GM23248 (cell line): Measurements from ENCODE around the gene CDHR1.

Source experiments
- EZH2 ChIP-seq: fragments of 200-600 bp; sonication (generic); IDR thresholded peaks from 2 replicates; pipeline ENCODE4 v1.6.1; 2018; ENCODE audit warnings: antibody characterized with exemption, mild to moderate bottlenecking; ENCODE audit not compliant: insufficient read depth, poor library complexity, severe bottlenecking
- EZH2phosphoT487 ChIP-seq: fragments of 200-600 bp; sonication (generic); IDR thresholded peaks from 2 replicates; pipeline ENCODE4 v1.6.1; 2018; ENCODE audit warnings: antibody characterized with exemption, moderate library complexity, mild to moderate bottlenecking, low read depth; ENCODE audit not compliant: insufficient read depth

DNA sequence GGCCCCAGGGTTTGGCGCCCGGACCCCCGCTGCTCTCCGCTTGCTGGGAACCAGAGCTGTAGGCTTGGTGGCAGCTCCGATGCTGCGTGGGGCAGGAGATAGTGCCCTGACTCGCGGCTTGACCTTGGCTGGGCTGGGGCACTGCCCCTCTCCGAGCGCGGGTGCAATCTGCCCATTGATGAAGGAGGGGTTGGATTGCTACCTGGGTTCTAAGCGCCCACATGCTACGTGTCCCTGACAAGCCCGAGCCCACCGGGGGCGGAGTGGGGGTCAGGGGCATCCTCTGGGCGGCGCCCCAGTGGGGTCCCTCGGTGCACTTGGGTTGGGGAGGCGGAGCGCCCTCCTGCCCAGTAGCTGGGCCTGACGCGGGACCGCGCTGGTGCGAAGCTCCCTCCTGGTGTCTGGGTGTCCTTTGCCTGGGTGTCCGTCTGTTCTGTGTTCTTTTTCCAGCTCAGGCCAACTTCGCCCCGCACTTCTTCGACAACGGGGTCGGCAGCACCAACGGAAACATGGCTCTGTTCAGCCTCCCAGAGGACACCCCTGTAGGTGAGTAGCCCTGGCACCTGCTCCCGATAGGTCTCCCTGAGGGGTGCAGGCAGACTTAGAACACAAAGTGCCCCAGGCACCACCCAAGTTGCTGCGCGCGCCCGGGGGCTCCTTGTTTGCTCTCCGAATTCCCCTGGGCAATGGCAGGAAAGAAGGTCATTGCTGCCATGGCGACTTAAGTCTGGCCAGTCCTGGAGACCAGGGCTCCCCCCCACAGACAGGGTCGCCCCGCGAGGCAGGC lies 900 bp downstream of the CDHR1 start:
- no peak for TF ChIP-seq EZH2phosphoT487
- TF ChIP-seq EZH2: no peak
